Breast epithelium (tissue), 4 donors: ENCODE measurements around the gene RTTN. TPM values are rescaled to one million over a fixed set of nuclear protein-coding genes. Genes with fewer than 3 reads are reported as not detected.

Source experiments
- DNase-seq, 2 donors: peaks; one replicate each; pipeline ENCODE4 v3.0.0-alpha.2; 2019; ENCODE audit warnings: low spot score in 2 of 2
- H3K27ac ChIP-seq, 2 donors: fragments of 200-600 bp; sonication (generic) in 1 of 2; one replicate each; pipeline ENCODE4 v1.5.1; 2016 to 2019; ENCODE audit warnings: mild to moderate bottlenecking in 1 of 2
- H3K27me3 ChIP-seq, 2 donors: fragments of 200-600 bp; sonication (generic) in 1 of 2; one replicate each; pipeline versions ENCODE4 v1.5.1 to v1.6.0; 2017 to 2019; ENCODE audit warnings: control low read depth in 1 of 2, mild to moderate bottlenecking in 1 of 2
- H3K36me3 ChIP-seq: fragments of 200-600 bp; one replicate; pipeline ENCODE4 v1.5.1; 2019
- H3K4me1 ChIP-seq, 2 donors: fragments of 200-600 bp; sonication (generic); one replicate each; pipeline ENCODE4 v1.5.1; 2016 to 2019; ENCODE audit warnings: control low read depth in 1 of 2
- H3K4me3 ChIP-seq, 3 donors: fragments of 200-600 bp; sonication (generic); 1 replicate in 2 of 3; 2 replicates in 1 of 3; pipeline ENCODE4 v1.5.1; 2016 to 2019; ENCODE audit warnings: mild to moderate bottlenecking in 3 of 3, moderate library complexity in 2 of 3
- H3K9me3 ChIP-seq, 2 donors: fragments of 200-600 bp; sonication (generic) in 1 of 2; one replicate each; pipeline ENCODE4 v1.5.1; 2016 to 2019; ENCODE audit warnings: control low read depth in 1 of 2
- CTCF ChIP-seq, 3 donors: fragments of 450-650 bp; IDR thresholded peaks; one replicate each; pipeline ENCODE4 v1.5.1; 2016 to 2017; ENCODE audit warnings: antibody characterized with exemption in 3 of 3, mild to moderate bottlenecking in 3 of 3, moderate library complexity in 3 of 3
- POLR2A ChIP-seq: fragments of 450-650 bp; IDR thresholded peaks from one replicate; pipeline ENCODE4 v1.6.1; 2016; ENCODE audit warnings: antibody characterized with exemption, mild to moderate bottlenecking, moderate library complexity
- POLR2AphosphoS5 ChIP-seq, 3 donors: sonication (generic); formaldehyde crosslinking; IDR thresholded peaks; one replicate each; pipeline ENCODE4 v1.6.1; 2017; ENCODE audit warnings: antibody characterized with exemption in 3 of 3
- intact Hi-C: fragments of 100-400 bp; cut with DNase I; formaldehyde crosslinking; loops from one replicate; pipeline ENCODE4 v1.15.1; 2023; ENCODE audit warnings: low total_unique reads
- total RNA-seq, 3 donors: library from RNA; depleted of rRNA; stranded (reverse); fragments of >200 nt; gene quantifications; one replicate each; pipeline ENCODE4 v1.1.0, GENCODE V29; 2016

Gene RTTN
- total RNA-seq, 3 donors from 2014 or later, result 14.7 to 35.0 (median 29.8) TPM

GRCh38 chr18:69998523-69998987 lies 206.9 kb downstream of the RTTN start:
- intact Hi-C loops, result no loop called here
- Histone ChIP-seq H3K4me3 (no peak overlapping the region), H3K4me1 (no peaks in the 10 kb centered on the region), H3K27ac (no peak overlapping the region), H3K9me3 (no peaks in the 10 kb centered on the region), H3K27me3 (no peaks in the 10 kb centered on the region), H3K36me3 (no peaks in the 10 kb centered on the region)
- DNase-seq, result no peak
- no peak for TF ChIP-seq CTCF (IDR thresholded peaks at IDR 0.05)
- no peak for TF ChIP-seq POLR2A
- no peak for TF ChIP-seq POLR2AphosphoS5 (IDR thresholded peaks at IDR 0.05)

- Histone ChIP-seq H3K4me3 (no peak overlapping the region), H3K27me3 (no peaks in the 10 kb centered on the region), H3K36me3 (no peaks in the 10 kb centered on the region), H3K27ac (no peak overlapping the region), H3K9me3 (no peaks in the 10 kb centered on the region), H3K4me1 (no peaks in the 10 kb centered on the region)
- intact Hi-C loops, result no loop called here
- TF ChIP-seq POLR2AphosphoS5 (IDR thresholded peaks at IDR 0.05), result no peak
- no peak for TF ChIP-seq POLR2A
- TF ChIP-seq CTCF (IDR thresholded peaks at IDR 0.05), result no peak
- no peak for DNase-seq
Observed at GRCh38 chr18:69996951-69997798, 208.3 kb downstream of the RTTN start.

GRCh38 chr18:69996417-69996816 lies 209.1 kb downstream of the RTTN start:
- Histone ChIP-seq H3K36me3 (no peaks in the 10 kb centered on the region), H3K9me3 (no peaks in the 10 kb centered on the region), H3K27me3 (no peaks in the 10 kb centered on the region), H3K27ac (no peak overlapping the region), H3K4me3 (no peak overlapping the region), H3K4me1 (no peaks in the 10 kb centered on the region)
- intact Hi-C loops, result no loop called here
- TF ChIP-seq POLR2AphosphoS5 (IDR thresholded peaks at IDR 0.05) (no peak), POLR2A (no peak), CTCF (IDR thresholded peaks at IDR 0.05) (no peak)
- DNase-seq, result no peak

- TF ChIP-seq CTCF (IDR thresholded peaks at IDR 0.05) (no peak), POLR2AphosphoS5 (IDR thresholded peaks at IDR 0.05) (no peak), POLR2A (no peak)
- Histone ChIP-seq H3K9me3 (no peaks in the 10 kb centered on the region), H3K36me3 (no peaks in the 10 kb centered on the region), H3K4me1 (no peaks in the 10 kb centered on the region), H3K27ac (no peak overlapping the region), H3K4me3 (no peak overlapping the region), H3K27me3 (no peaks in the 10 kb centered on the region)
- intact Hi-C loops, result no loop called here
- DNase-seq, result no peak
Observed at GRCh38 chr18:69995774-69996173, 209.7 kb downstream of the RTTN start.

- Histone ChIP-seq H3K36me3 (no peaks in the 10 kb centered on the region), H3K4me1 (no peaks in the 10 kb centered on the region), H3K9me3 (peaks cover 4 to 21% of the 10 kb centered on the region in 2 donors), H3K27ac (no peak overlapping the region), H3K27me3 (no peaks in the 10 kb centered on the region), H3K4me3 (no peak overlapping the region)
- TF ChIP-seq POLR2AphosphoS5 (IDR thresholded peaks at IDR 0.05), result no peak
- no peak for TF ChIP-seq POLR2A
- TF ChIP-seq CTCF (IDR thresholded peaks at IDR 0.05), result no peak
- no peak for DNase-seq
- intact Hi-C loops, result no loop called here
Observed at GRCh38 chr18:69992776-69993175, 212.7 kb downstream of the RTTN start.
